ENCODE measurements around the gene CSNK1G1. TPM values are rescaled to one million over a fixed set of nuclear protein-coding genes. Genes with fewer than 3 reads are reported as not detected.
"Not testable (repeated sequence)": the region's sequence is repeated elsewhere in the genome, so short reads cannot be mapped to it uniquely, and the experiment has no call there.

The CSNK1G1 gene
- total RNA-seq (13.7 and 18.0 TPM in 2 replicates), polyA plus RNA-seq (8.7 and 9.8 TPM in 2 replicates)

GRCh38 chr15:64355944-64356709, at the start of gene CSNK1G1:
CSNK1G1 (minus strand) TSS chr15:64356173; CDS start chr15:64300499, 55,674 bp downstream.
- peak within 1 kb of the TSS; percentile 82 for H3K27ac ChIP-seq
- H3K36me3 ChIP-seq = no peaks in the 10 kb centered on the region
- peak; percentile 99 for DNase-seq (ENCODE audit: low read depth in 1 of 2, low spot score in 1 of 2)

GRCh38 chr15:64400583-64400982, 44.6 kb upstream of the CSNK1G1 start:
- no peaks in the 10 kb centered on the region for H3K27me3 ChIP-seq
- no peak for TF ChIP-seq CTCF (IDR thresholded peaks at IDR 0.05; ENCODE audit: low read depth, low read length)
- H3K4me1 ChIP-seq (ENCODE audit: low read depth) = no peaks in the 10 kb centered on the region
- H3K36me3 ChIP-seq = peaks cover 52% of the 10 kb centered on the region
- H3K4me3 ChIP-seq = no peak overlapping the region
- no peak for DNase-seq (ENCODE audit: low read depth in 1 of 2, low spot score in 1 of 2)
- no peaks in the 10 kb centered on the region for H3K9me3 ChIP-seq (ENCODE audit: low read depth)
- no peak overlapping the region for H3K27ac ChIP-seq

More at GRCh38 chr15:64355944-64356709, at the start of gene CSNK1G1:
- H3K27me3 ChIP-seq = no peaks in the 10 kb centered on the region
- peaks cover 9% of the 10 kb centered on the region for H3K4me1 ChIP-seq (ENCODE audit: low read depth)
- H3K9me3 ChIP-seq (ENCODE audit: low read depth) = no peaks in the 10 kb centered on the region
- peak within 1 kb of the TSS; percentile 85 for H3K4me3 ChIP-seq
- TF ChIP-seq CTCF (IDR thresholded peaks at IDR 0.05; ENCODE audit: low read depth, low read length) = peak; percentile 46

GRCh38 chr15:64398575-64398974, 42.6 kb upstream of the CSNK1G1 start:
- Histone ChIP-seq H3K4me3 (no peak overlapping the region), H3K27me3 (no peaks in the 10 kb centered on the region), H3K4me1 (ENCODE audit: low read depth) (no peaks in the 10 kb centered on the region), H3K27ac (no peak overlapping the region), H3K36me3 (peaks cover 60% of the 10 kb centered on the region), H3K9me3 (ENCODE audit: low read depth) (no peaks in the 10 kb centered on the region)
- no peak for DNase-seq (ENCODE audit: low read depth in 1 of 2, low spot score in 1 of 2)
- no peak for TF ChIP-seq CTCF (IDR thresholded peaks at IDR 0.05; ENCODE audit: low read depth, low read length)

- Histone ChIP-seq H3K36me3 (peaks cover 53% of the 10 kb centered on the region), H3K4me1 (ENCODE audit: low read depth) (no peaks in the 10 kb centered on the region), H3K27ac (no peak overlapping the region), H3K4me3 (no peak overlapping the region), H3K27me3 (no peaks in the 10 kb centered on the region), H3K9me3 (ENCODE audit: low read depth) (no peaks in the 10 kb centered on the region)
- no peak for TF ChIP-seq CTCF (IDR thresholded peaks at IDR 0.05; ENCODE audit: low read depth, low read length)
- no peak for DNase-seq (ENCODE audit: low read depth in 1 of 2, low spot score in 1 of 2)
These were observed 40.8 kb upstream of the CSNK1G1 start for GRCh38 chr15:64396789-64397188.

GRCh38 chr15:64392471-64392870, 36.5 kb upstream of the CSNK1G1 start:
- H3K9me3 ChIP-seq (ENCODE audit: low read depth); H3K4me1 ChIP-seq (ENCODE audit: low read depth); H3K27ac ChIP-seq; DNase-seq (ENCODE audit: low read depth in 1 of 2, low spot score in 1 of 2); H3K27me3 ChIP-seq; H3K4me3 ChIP-seq: not testable (repeated sequence)
- H3K36me3 ChIP-seq = peaks cover 30% of the 10 kb centered on the region

GRCh38 chr15:64389036-64389435, 33.1 kb upstream of the CSNK1G1 start:
- H3K9me3 ChIP-seq (ENCODE audit: low read depth) = no peaks in the 10 kb centered on the region
- H3K36me3 ChIP-seq = peaks cover 6% of the 10 kb centered on the region
- H3K27ac ChIP-seq = no peak overlapping the region
- no peak for DNase-seq (ENCODE audit: low read depth in 1 of 2, low spot score in 1 of 2)
- peak overlapping the region; percentile 5 for H3K4me3 ChIP-seq
- no peak for TF ChIP-seq CTCF (IDR thresholded peaks at IDR 0.05; ENCODE audit: low read depth, low read length)
- H3K27me3 ChIP-seq = no peaks in the 10 kb centered on the region
- H3K4me1 ChIP-seq (ENCODE audit: low read depth) = no peaks in the 10 kb centered on the region

Data from cardiac muscle cell (in vitro differentiated cells and primary cell).